ENCODE measurements around the gene FEM1C.

GRCh38 chr5:115524199-115524847 is 20.3 kb downstream of the FEM1C start:
- TF ChIP-seq, protein P1, sequence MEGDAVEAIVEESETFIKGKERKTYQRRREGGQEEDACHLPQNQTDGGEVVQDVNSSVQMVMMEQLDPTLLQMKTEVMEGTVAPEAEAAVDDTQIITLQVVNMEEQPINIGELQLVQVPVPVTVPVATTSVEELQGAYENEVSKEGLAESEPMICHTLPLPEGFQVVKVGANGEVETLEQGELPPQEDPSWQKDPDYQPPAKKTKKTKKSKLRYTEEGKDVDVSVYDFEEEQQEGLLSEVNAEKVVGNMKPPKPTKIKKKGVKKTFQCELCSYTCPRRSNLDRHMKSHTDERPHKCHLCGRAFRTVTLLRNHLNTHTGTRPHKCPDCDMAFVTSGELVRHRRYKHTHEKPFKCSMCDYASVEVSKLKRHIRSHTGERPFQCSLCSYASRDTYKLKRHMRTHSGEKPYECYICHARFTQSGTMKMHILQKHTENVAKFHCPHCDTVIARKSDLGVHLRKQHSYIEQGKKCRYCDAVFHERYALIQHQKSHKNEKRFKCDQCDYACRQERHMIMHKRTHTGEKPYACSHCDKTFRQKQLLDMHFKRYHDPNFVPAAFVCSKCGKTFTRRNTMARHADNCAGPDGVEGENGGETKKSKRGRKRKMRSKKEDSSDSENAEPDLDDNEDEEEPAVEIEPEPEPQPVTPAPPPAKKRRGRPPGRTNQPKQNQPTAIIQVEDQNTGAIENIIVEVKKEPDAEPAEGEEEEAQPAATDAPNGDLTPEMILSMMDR (IDR thresholded peaks at IDR 0.05) = no peak
- TF ChIP-seq EZH2 (IDR thresholded peaks at IDR 0.05) = no peak
- TF ChIP-seq EZH2phosphoT487 (IDR thresholded peaks at IDR 0.05) = no peak

Measured in neural progenitor cell (in vitro differentiated cells).